Measurements from ENCODE around the gene GNA15.
A peak's percentile ranks its signal among the peaks of the same experiment; 100 is the strongest.

GNA15 gene

GRCh38 chr19:3121396-3121795, 14.4 kb upstream of the GNA15 start:
- DNase-seq (ENCODE audit: low read depth) = no peak

- no peak for DNase-seq (ENCODE audit: low read depth)
Observed at GRCh38 chr19:3121821-3122511, 13.9 kb upstream of the GNA15 start.

GRCh38 chr19:3122512-3122870, 13.3 kb upstream of the GNA15 start:
- DNase-seq (ENCODE audit: low read depth) = no peak

- no peak for DNase-seq (ENCODE audit: low read depth)
Observed at GRCh38 chr19:3123088-3123721, 12.6 kb upstream of the GNA15 start.

GRCh38 chr19:3123956-3124355, 11.9 kb upstream of the GNA15 start:
- DNase-seq (ENCODE audit: low read depth) = no peak

GRCh38 chr19:3124630-3125029, 11.2 kb upstream of the GNA15 start:
- DNase-seq (ENCODE audit: low read depth) = no peak

- DNase-seq (ENCODE audit: low read depth) = peak; percentile 49
Observed at GRCh38 chr19:3125900-3126524, 9.8 kb upstream of the GNA15 start.

- DNase-seq (ENCODE audit: low read depth) = peak; percentile 69
Observed at GRCh38 chr19:3129112-3129511, 6.7 kb upstream of the GNA15 start.

- no peak for DNase-seq (ENCODE audit: low read depth)
Observed at GRCh38 chr19:3131168-3131567, 4.7 kb upstream of the GNA15 start.

- DNase-seq (ENCODE audit: low read depth) = peak; percentile 78
Observed at GRCh38 chr19:3132971-3133792, 2.7 kb upstream of the GNA15 start.

GRCh38 chr19:3133793-3134116, 2.1 kb upstream of the GNA15 start:
- DNase-seq (ENCODE audit: low read depth) = no peak

- DNase-seq (ENCODE audit: low read depth) = no peak
Observed at GRCh38 chr19:3136684-3137055, 837 bp downstream of the GNA15 start.

GRCh38 chr19:3137119-3137518, 1.3 kb downstream of the GNA15 start:
- DNase-seq (ENCODE audit: low read depth) = no peak

- no peak for DNase-seq (ENCODE audit: low read depth)
Observed at GRCh38 chr19:3138268-3138667, 2.4 kb downstream of the GNA15 start.

- DNase-seq (ENCODE audit: low read depth) = peak; percentile 12
Observed at GRCh38 chr19:3140667-3141038, 4.8 kb downstream of the GNA15 start.

GRCh38 chr19:3142292-3142670, 6.4 kb downstream of the GNA15 start:
- DNase-seq (ENCODE audit: low read depth) = peak; percentile 89

- DNase-seq (ENCODE audit: low read depth) = no peak
Observed at GRCh38 chr19:3142781-3143337, 7.0 kb downstream of the GNA15 start.

GRCh38 chr19:3145909-3146676, 10.3 kb downstream of the GNA15 start:
- no peak for DNase-seq (ENCODE audit: low read depth)

- DNase-seq (ENCODE audit: low read depth) = no peak
Observed at GRCh38 chr19:3146677-3147100, 10.9 kb downstream of the GNA15 start.

- no peak for DNase-seq (ENCODE audit: low read depth)
Observed at GRCh38 chr19:3148503-3148902, 12.7 kb downstream of the GNA15 start.

- DNase-seq (ENCODE audit: low read depth) = no peak
Observed at GRCh38 chr19:3149089-3149488, 13.3 kb downstream of the GNA15 start.
